Neural cell (in vitro differentiated cells): ENCODE measurements around the gene OR7C1. TPM values are rescaled to one million over a fixed set of nuclear protein-coding genes. Genes with fewer than 3 reads are reported as not detected.

Source experiments
- H2AFZ ChIP-seq: fragments of 200-600, 300-800 bp; sonication (generic), shearing (Covaris generic); 2 replicates; pipeline ENCODE4 v1.6.0; 2014; ENCODE audit warnings: low read depth, mild to moderate bottlenecking, antibody characterized with exemption, low read length, moderate library complexity
- H3F3A ChIP-seq: fragments of 200-600 bp; shearing (Covaris generic); 2 replicates; pipeline ENCODE4 v1.6.1; 2016; ENCODE audit warnings: mild to moderate bottlenecking, moderate library complexity, mixed read lengths, antibody characterized with exemption, low read length; ENCODE audit not compliant: insufficient read depth, poor library complexity, severe bottlenecking
- H3K27ac ChIP-seq: fragments of 200-600, 300-800 bp; sonication (generic), shearing (Covaris generic); 2 replicates; pipeline ENCODE4 v1.5.1; 2014; ENCODE audit warnings: mild to moderate bottlenecking, low read length, moderate library complexity
- H3K27me3 ChIP-seq: fragments of 300-800, 200-600 bp; sonication (generic), shearing (Covaris generic); 2 replicates; pipeline ENCODE4 v1.6.0; 2014; ENCODE audit warnings: mild to moderate bottlenecking, low read depth, low read length, moderate library complexity; ENCODE audit not compliant: insufficient read depth
- H3K36me3 ChIP-seq: fragments of 300-800, 200-600 bp; sonication (generic), shearing (Covaris generic); 2 replicates; pipeline ENCODE4 v1.5.1; 2014; ENCODE audit warnings: mild to moderate bottlenecking, antibody characterized with exemption, low read length, moderate library complexity; ENCODE audit not compliant: insufficient read depth
- H3K4me2 ChIP-seq: fragments of 300-800, 200-600 bp; sonication (generic), shearing (Covaris generic); 2 replicates; pipeline ENCODE4 v1.6.0; 2014; ENCODE audit warnings: mild to moderate bottlenecking, low read length
- H3K4me3 ChIP-seq: fragments of 300-800, 200-600 bp; sonication (generic), shearing (Covaris generic); 2 replicates; pipeline ENCODE4 v1.5.1; 2014; ENCODE audit warnings: mild to moderate bottlenecking, low read length, moderate library complexity
- H3K79me2 ChIP-seq: fragments of 200-600 bp; shearing (Covaris generic); replicated peaks from 2 replicates; pipeline ENCODE4 v1.6.0; 2014; ENCODE audit warnings: mild to moderate bottlenecking, low read length, moderate library complexity; ENCODE audit not compliant: insufficient read depth
- H3K9ac ChIP-seq: fragments of 300-800, 200-600 bp; sonication (generic), shearing (Covaris generic); 2 replicates; pipeline ENCODE4 v1.6.1; 2016; ENCODE audit warnings: mild to moderate bottlenecking, low read length, mixed read lengths
- H3K9me2 ChIP-seq: fragments of 200-600 bp; shearing (Covaris generic); 2 replicates; pipeline ENCODE4 v1.6.1; 2016; ENCODE audit warnings: mild to moderate bottlenecking, low read length, mixed read lengths; ENCODE audit not compliant: insufficient read depth
- H3K9me3 ChIP-seq: fragments of 200-600, 300-800 bp; sonication (generic), shearing (Covaris generic); 2 replicates; pipeline ENCODE4 v1.6.1; 2016; ENCODE audit warnings: mild to moderate bottlenecking, mixed run types, low read length, moderate library complexity, mixed read lengths
- H4K20me1 ChIP-seq: fragments of 200-600 bp; shearing (Covaris generic); 2 replicates; pipeline ENCODE4 v1.6.1; 2016; ENCODE audit warnings: mild to moderate bottlenecking, mixed run types; ENCODE audit not compliant: insufficient read depth
- EP300 ChIP-seq: fragments of 450-650 bp; conservative IDR thresholded peaks from 2 replicates; pipeline ENCODE4 v1.6.1; 2014; ENCODE audit warnings: antibody characterized with exemption, mild to moderate bottlenecking, moderate library complexity; ENCODE audit not compliant: poor library complexity, severe bottlenecking
- EZH2 ChIP-seq: fragments of 200-600, 300-800 bp; shearing (Covaris generic), sonication (generic); IDR thresholded peaks from 2 replicates; pipeline ENCODE4 v1.6.1; 2014; ENCODE audit warnings: antibody characterized with exemption, low read length, borderline replicate concordance, mild to moderate bottlenecking; ENCODE audit not compliant: insufficient read depth, poor library complexity, severe bottlenecking
- MXI1 ChIP-seq: fragments of 450-650 bp; conservative IDR thresholded peaks from 2 replicates; pipeline ENCODE4 v1.6.1; 2014; ENCODE audit warnings: antibody characterized with exemption, mild to moderate bottlenecking; ENCODE audit not compliant: poor library complexity, severe bottlenecking
- POLR2AphosphoS5 ChIP-seq: IDR thresholded peaks from 2 replicates; pipeline ENCODE4 v1.6.1; 2012
- RAD21 ChIP-seq: fragments of 450-650 bp; conservative IDR thresholded peaks from 2 replicates; pipeline ENCODE4 v1.6.1; 2014; ENCODE audit warnings: antibody characterized with exemption, mild to moderate bottlenecking, moderate library complexity
- REST ChIP-seq: IDR thresholded peaks from 2 replicates; pipeline ENCODE4 v1.6.1; 2012; ENCODE audit warnings: borderline replicate concordance
- SMC3 ChIP-seq: fragments of 450-650 bp; conservative IDR thresholded peaks from 2 replicates; pipeline ENCODE4 v1.6.1; 2014; ENCODE audit warnings: antibody characterized with exemption, mild to moderate bottlenecking, moderate library complexity; ENCODE audit not compliant: poor library complexity
- TAF1 ChIP-seq: IDR thresholded peaks from 2 replicates; pipeline ENCODE4 v1.6.1; 2012; ENCODE audit warnings: low read depth
- polyA minus RNA-seq: library from RNA; depleted of rRNA, polyadenylated mRNA; stranded (reverse); fragments of >200 nt; gene quantifications from 2 replicates; pipeline ENCODE4 v1.2.3, GENCODE V29; 2014
- polyA plus RNA-seq: library from polyadenylated mRNA; depleted of rRNA; stranded (reverse); fragments of >200 nt; gene quantifications from 2 replicates; pipeline ENCODE4 v1.2.3, GENCODE V29; 2014
- TF ChIP-seq, protein P1 (sequence below): fragments of 450-650 bp; IDR thresholded peaks from 2 replicates; pipeline ENCODE4 v1.5.1; 2014; ENCODE audit warnings: antibody characterized with exemption, mild to moderate bottlenecking, moderate library complexity; ENCODE audit not compliant: poor library complexity, severe bottlenecking

OR7C1 gene
- polyA plus RNA-seq (not detected in 2 replicates), polyA minus RNA-seq (not detected in 2 replicates)

DNA sequence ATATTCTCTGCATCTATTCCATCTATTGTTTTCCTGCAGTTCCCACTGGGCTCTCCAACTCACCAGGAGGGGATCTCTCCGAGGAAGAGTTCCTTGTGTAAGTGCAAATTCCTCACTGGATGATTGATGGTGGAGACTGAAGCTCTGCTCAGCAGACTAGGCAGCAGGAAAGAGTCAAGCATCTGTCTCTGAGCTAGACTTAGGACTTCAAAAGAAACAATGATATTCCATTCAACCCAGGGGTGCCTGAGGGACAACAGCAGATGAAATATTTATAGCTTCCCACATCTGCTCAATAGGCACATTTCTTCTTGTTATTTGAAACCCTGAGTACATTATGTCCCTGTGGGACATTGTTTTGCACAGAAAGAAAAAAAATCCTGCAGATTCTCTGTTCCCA is at the start of gene OR7C1, which contains the start of gene OR7A5:
Gene OR7C1 (minus strand): TSS at position 175 of the 400 bp plus-strand sequence. CDS start 35,049 bp downstream, outside the sequence.
Gene OR7A5 (minus strand): TSS at position 175 of the 400 bp plus-strand sequence. CDS start 6,944 bp downstream, outside the sequence.
- Histone ChIP-seq H3K9me3 (no peaks in the 10 kb centered on the region), H3K4me3 (no peak within 1 kb of the TSS), H3K27ac (no peak within 1 kb of the TSS), H3K27me3 (no peaks in the 10 kb centered on the region), H2AFZ (no peak within 1 kb of the TSS), H3K79me2 (no peaks in the 10 kb centered on the region), H4K20me1 (no peaks in the 10 kb centered on the region), H3F3A (no peaks in the 10 kb centered on the region), H3K36me3 (no peaks in the 10 kb centered on the region), H3K9ac (no peak within 1 kb of the TSS), H3K9me2 (no peaks in the 10 kb centered on the region), H3K4me2 (no peak within 1 kb of the TSS)
- no peak for TF ChIP-seq SMC3
- no peak for TF ChIP-seq REST
- TF ChIP-seq, protein P1, sequence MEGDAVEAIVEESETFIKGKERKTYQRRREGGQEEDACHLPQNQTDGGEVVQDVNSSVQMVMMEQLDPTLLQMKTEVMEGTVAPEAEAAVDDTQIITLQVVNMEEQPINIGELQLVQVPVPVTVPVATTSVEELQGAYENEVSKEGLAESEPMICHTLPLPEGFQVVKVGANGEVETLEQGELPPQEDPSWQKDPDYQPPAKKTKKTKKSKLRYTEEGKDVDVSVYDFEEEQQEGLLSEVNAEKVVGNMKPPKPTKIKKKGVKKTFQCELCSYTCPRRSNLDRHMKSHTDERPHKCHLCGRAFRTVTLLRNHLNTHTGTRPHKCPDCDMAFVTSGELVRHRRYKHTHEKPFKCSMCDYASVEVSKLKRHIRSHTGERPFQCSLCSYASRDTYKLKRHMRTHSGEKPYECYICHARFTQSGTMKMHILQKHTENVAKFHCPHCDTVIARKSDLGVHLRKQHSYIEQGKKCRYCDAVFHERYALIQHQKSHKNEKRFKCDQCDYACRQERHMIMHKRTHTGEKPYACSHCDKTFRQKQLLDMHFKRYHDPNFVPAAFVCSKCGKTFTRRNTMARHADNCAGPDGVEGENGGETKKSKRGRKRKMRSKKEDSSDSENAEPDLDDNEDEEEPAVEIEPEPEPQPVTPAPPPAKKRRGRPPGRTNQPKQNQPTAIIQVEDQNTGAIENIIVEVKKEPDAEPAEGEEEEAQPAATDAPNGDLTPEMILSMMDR, result no peak
- TF ChIP-seq RAD21, result no peak

DNA sequence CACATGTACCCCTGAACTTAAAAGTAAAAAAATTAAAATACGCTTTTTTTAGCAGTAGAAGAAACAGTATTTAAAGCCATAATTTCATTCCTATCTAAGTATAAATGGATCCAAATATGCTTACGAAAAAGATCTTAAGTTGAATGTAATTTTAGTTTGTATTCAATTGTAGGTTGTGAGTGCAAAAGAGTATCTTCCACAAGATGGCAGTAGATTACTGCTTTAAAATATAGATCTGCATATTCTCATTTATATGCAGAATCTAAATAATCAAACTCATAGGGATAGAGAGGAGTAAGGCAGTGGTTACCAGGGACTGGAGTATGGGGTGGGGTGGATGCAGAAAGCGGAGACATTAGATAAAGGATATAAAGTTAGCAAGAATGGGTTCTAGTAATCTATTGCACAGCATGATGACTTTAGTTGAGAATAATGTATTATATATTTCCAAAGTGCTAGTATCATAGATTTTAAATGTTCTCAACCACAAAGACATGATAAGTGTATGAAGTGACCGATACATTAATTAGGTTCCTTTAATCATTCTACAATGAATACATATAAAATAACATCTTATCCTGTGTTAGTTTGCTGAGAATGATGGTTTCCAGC is 36.7 kb upstream of the OR7C1 start:
- Histone ChIP-seq H2AFZ (no peak overlapping the region), H3K9me3 (no peaks in the 10 kb centered on the region)
- TF ChIP-seq TAF1 (no peak), RAD21 (peak; percentile 73), MXI1 (no peak), POLR2AphosphoS5 (no peak), EZH2 (no peak), REST (no peak), EP300 (no peak), SMC3 (peak; percentile 65)
- TF ChIP-seq, protein P1, result peak; percentile 69

More for the DNA sequence above, 36.7 kb upstream of the OR7C1 start:
- Histone ChIP-seq H3K9ac (no peak overlapping the region), H3K27ac (no peak overlapping the region), H3K4me3 (no peak overlapping the region), H3K36me3 (no peaks in the 10 kb centered on the region), H3K4me2 (no peak overlapping the region), H3F3A (no peaks in the 10 kb centered on the region), H3K79me2 (no peaks in the 10 kb centered on the region), H3K9me2 (no peaks in the 10 kb centered on the region), H3K27me3 (no peaks in the 10 kb centered on the region), H4K20me1 (no peaks in the 10 kb centered on the region)
